Smooth muscle cell (in vitro differentiated cells): ENCODE measurements around the gene MAP6D1. TPM values are rescaled to one million over a fixed set of nuclear protein-coding genes. Genes with fewer than 3 reads are reported as not detected.

Experiments used
- DNase-seq: peaks from one replicate; lab custom pipeline; 2025; ENCODE audit not compliant: unreplicated experiment; lab: John Stamatoyannopoulos, UW
- H2AFZ ChIP-seq: fragments of 200-600 bp; sonication (generic); 2 replicates; pipeline ENCODE4 v1.6.0; 2016; ENCODE audit warnings: antibody characterized with exemption, low read depth, mild to moderate bottlenecking
- H3F3A ChIP-seq: fragments of 200-600 bp; sonication (generic); 2 replicates; pipeline ENCODE4 v1.6.0; 2017; ENCODE audit warnings: antibody characterized with exemption, low read depth
- H3K27ac ChIP-seq: fragments of 200-600 bp; sonication (generic); 2 replicates; pipeline ENCODE4 v1.5.1; 2016; ENCODE audit warnings: low read depth, mild to moderate bottlenecking
- H3K27me3 ChIP-seq: fragments of 200-600 bp; sonication (generic); 2 replicates; pipeline ENCODE4 v1.6.1; 2016; ENCODE audit warnings: low read depth, mild to moderate bottlenecking
- H3K36me3 ChIP-seq: fragments of 200-600 bp; sonication (generic); 2 replicates; pipeline ENCODE4 v1.5.1; 2016; ENCODE audit warnings: low read depth
- H3K4me1 ChIP-seq: fragments of 200-600 bp; sonication (generic); 2 replicates; pipeline ENCODE4 v1.5.1; 2016; ENCODE audit warnings: low read depth
- H3K4me2 ChIP-seq: fragments of 200-600 bp; sonication (generic); 2 replicates; pipeline ENCODE4 v1.6.0; 2016; ENCODE audit warnings: mild to moderate bottlenecking
- H3K4me3 ChIP-seq: fragments of 200-600 bp; sonication (generic); 2 replicates; pipeline ENCODE4 v1.5.1; 2016; ENCODE audit warnings: mild to moderate bottlenecking
- H3K79me2 ChIP-seq: fragments of 200-600 bp; sonication (generic); 2 replicates; pipeline ENCODE4 v1.6.0; 2016; ENCODE audit warnings: low read depth, mild to moderate bottlenecking
- H3K9ac ChIP-seq: fragments of 200-600 bp; sonication (generic); 2 replicates; pipeline ENCODE4 v1.6.0; 2016; ENCODE audit warnings: low read depth
- H3K9me3 ChIP-seq: fragments of 200-600 bp; sonication (generic); replicated peaks from 2 replicates; pipeline ENCODE4 v1.5.1; 2016; ENCODE audit warnings: low read depth
- H4K20me1 ChIP-seq: fragments of 200-600 bp; sonication (generic); 2 replicates; pipeline ENCODE4 v1.6.0; 2016; ENCODE audit warnings: low read depth
- WGBS: methylation state at CpG from one replicate; pipeline ENCODE4 v1.1.7; 2016; ENCODE audit warnings: low lambda C conversion rate; 5-methylcytosine and 5-hydroxymethylcytosine counted together
- polyA plus RNA-seq: library from polyadenylated mRNA; unstranded; fragments of >200 nt; fragmentation: Nextera tagmentation; extraction: Ambion mirVana; gene quantifications from 2 replicates; pipeline ENCODE4 v1.2.1, GENCODE V29; 2016
- total RNA-seq: library from RNA; depleted of rRNA; stranded (reverse); fragments of >200 nt; gene quantifications from 2 replicates; pipeline ENCODE4 v1.2.3, GENCODE V29; 2014
- TF ChIP-seq, protein P1 (sequence below): fragments of 200-600 bp; sonication (generic); IDR thresholded peaks from 2 replicates; pipeline ENCODE4 v1.5.1; 2017; ENCODE audit warnings: borderline replicate concordance, mild to moderate bottlenecking, antibody characterized with exemption; ENCODE audit not compliant: insufficient read depth, poor library complexity, severe bottlenecking

Gene MAP6D1
- total and polyA plus RNA-seq, 2 experiments from 2014 or later: 2.4 to 3.8 TPM

GRCh38 chr3:183810643-183811594 lies 14.5 kb downstream of the MAP6D1 start:
- Histone ChIP-seq H3K4me2 (no peak overlapping the region), H3K79me2 (no peaks in the 10 kb centered on the region), H3K4me1 (no peaks in the 10 kb centered on the region), H2AFZ (no peak overlapping the region), H3K9me3 (no peaks in the 10 kb centered on the region), H3K27me3 (no peaks in the 10 kb centered on the region), H3K9ac (no peak overlapping the region), H3K36me3 (peaks cover 15% of the 10 kb centered on the region), H3K27ac (no peak overlapping the region), H3F3A (peaks cover 6% of the 10 kb centered on the region), H4K20me1 (no peaks in the 10 kb centered on the region), H3K4me3 (no peak overlapping the region)
- WGBS: 91% methylated on average over 24 of the region's 24 CpGs
- no peak for DNase-seq
- TF ChIP-seq, protein P1, sequence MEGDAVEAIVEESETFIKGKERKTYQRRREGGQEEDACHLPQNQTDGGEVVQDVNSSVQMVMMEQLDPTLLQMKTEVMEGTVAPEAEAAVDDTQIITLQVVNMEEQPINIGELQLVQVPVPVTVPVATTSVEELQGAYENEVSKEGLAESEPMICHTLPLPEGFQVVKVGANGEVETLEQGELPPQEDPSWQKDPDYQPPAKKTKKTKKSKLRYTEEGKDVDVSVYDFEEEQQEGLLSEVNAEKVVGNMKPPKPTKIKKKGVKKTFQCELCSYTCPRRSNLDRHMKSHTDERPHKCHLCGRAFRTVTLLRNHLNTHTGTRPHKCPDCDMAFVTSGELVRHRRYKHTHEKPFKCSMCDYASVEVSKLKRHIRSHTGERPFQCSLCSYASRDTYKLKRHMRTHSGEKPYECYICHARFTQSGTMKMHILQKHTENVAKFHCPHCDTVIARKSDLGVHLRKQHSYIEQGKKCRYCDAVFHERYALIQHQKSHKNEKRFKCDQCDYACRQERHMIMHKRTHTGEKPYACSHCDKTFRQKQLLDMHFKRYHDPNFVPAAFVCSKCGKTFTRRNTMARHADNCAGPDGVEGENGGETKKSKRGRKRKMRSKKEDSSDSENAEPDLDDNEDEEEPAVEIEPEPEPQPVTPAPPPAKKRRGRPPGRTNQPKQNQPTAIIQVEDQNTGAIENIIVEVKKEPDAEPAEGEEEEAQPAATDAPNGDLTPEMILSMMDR: no peak

DNA sequence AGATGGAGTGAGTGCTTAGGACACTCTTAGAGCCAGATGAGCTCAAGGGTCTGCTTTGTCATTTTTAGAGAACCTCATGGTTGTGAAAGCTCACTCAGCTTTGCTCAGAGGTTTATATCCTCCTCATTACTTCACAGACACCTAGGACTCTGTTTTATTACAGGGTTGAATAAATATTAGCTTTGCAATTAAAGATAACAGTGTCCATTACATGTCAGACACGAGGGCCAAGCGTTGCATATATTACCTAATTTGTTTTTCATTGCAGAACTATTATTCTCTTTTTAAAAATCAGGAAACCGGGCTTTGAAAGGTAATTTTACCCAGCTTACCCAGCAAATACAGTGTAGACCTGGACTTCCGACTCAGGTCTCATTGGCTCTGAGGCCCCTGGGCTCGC lies 16.1 kb downstream of the MAP6D1 start:
- WGBS: 96% methylated on average over 5 of the region's 5 CpGs
- Histone ChIP-seq H4K20me1 (no peaks in the 10 kb centered on the region), H2AFZ (no peak overlapping the region)

GRCh38 chr3:183808355-183808754 lies 17.0 kb downstream of the MAP6D1 start:
- Histone ChIP-seq H3F3A (peaks cover 6% of the 10 kb centered on the region), H3K4me1 (no peaks in the 10 kb centered on the region), H3K36me3 (peaks cover 15% of the 10 kb centered on the region), H3K4me3 (no peak overlapping the region), H3K27ac (no peak overlapping the region), H3K4me2 (no peak overlapping the region), H3K27me3 (no peaks in the 10 kb centered on the region), H4K20me1 (no peaks in the 10 kb centered on the region), H3K9ac (no peak overlapping the region), H2AFZ (no peak overlapping the region), H3K9me3 (no peaks in the 10 kb centered on the region), H3K79me2 (no peaks in the 10 kb centered on the region)
- no peak for DNase-seq
- TF ChIP-seq, protein P1: no peak
- WGBS: 98% methylated on average over 11 of the region's 11 CpGs

More for the DNA sequence above, 16.1 kb downstream of the MAP6D1 start:
- DNase-seq: no peak
- Histone ChIP-seq H3K4me2 (no peak overlapping the region), H3K4me3 (no peak overlapping the region), H3K9me3 (no peaks in the 10 kb centered on the region), H3K4me1 (no peaks in the 10 kb centered on the region), H3F3A (peaks cover 6% of the 10 kb centered on the region), H3K9ac (no peak overlapping the region), H3K27me3 (no peaks in the 10 kb centered on the region), H3K27ac (no peak overlapping the region), H3K36me3 (peaks cover 15% of the 10 kb centered on the region), H3K79me2 (no peaks in the 10 kb centered on the region)
- TF ChIP-seq, protein P1: no peak

DNA sequence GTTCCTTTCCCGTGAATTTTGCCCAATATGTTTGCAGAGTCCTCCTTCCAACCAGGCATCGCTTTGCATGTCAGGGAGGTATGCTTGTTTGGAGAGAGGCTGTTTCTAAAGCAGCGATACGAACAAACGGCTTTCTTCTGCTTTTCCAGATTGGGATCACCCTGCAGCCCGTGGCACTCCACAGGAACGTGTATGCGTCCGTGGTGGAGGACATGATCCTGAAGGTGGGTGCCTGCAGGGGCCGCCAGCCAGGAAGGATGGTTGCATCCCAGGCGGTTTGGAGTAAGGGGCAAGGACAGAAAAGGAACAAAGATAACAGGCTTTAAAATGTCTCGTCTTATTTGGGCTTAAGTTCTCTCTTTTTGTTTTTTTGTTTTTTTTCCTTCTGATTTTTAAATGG lies 17.5 kb downstream of the MAP6D1 start:
- WGBS: 95% methylated on average over 12 of the region's 12 CpGs
- no peak for DNase-seq
- Histone ChIP-seq H3K9me3 (no peaks in the 10 kb centered on the region), H2AFZ (no peak overlapping the region), H3K36me3 (peaks cover 15% of the 10 kb centered on the region), H3K9ac (no peak overlapping the region), H3K4me1 (no peaks in the 10 kb centered on the region), H3K79me2 (no peaks in the 10 kb centered on the region), H3K4me3 (no peak overlapping the region), H3K27ac (no peak overlapping the region), H3K4me2 (no peak overlapping the region), H3F3A (peaks cover 3% of the 10 kb centered on the region), H3K27me3 (no peaks in the 10 kb centered on the region), H4K20me1 (no peaks in the 10 kb centered on the region)
- TF ChIP-seq, protein P1: no peak
